Inferior parietal cortex (tissue), 1 donor: Measurements from ENCODE around the gene MAD1L1.

Source experiments
- DNase-seq: peaks from one replicate; pipeline ENCODE4 v3.0.0-alpha.2; 2016; ENCODE audit errors: extremely low spot score

MAD1L1 gene

DNA sequence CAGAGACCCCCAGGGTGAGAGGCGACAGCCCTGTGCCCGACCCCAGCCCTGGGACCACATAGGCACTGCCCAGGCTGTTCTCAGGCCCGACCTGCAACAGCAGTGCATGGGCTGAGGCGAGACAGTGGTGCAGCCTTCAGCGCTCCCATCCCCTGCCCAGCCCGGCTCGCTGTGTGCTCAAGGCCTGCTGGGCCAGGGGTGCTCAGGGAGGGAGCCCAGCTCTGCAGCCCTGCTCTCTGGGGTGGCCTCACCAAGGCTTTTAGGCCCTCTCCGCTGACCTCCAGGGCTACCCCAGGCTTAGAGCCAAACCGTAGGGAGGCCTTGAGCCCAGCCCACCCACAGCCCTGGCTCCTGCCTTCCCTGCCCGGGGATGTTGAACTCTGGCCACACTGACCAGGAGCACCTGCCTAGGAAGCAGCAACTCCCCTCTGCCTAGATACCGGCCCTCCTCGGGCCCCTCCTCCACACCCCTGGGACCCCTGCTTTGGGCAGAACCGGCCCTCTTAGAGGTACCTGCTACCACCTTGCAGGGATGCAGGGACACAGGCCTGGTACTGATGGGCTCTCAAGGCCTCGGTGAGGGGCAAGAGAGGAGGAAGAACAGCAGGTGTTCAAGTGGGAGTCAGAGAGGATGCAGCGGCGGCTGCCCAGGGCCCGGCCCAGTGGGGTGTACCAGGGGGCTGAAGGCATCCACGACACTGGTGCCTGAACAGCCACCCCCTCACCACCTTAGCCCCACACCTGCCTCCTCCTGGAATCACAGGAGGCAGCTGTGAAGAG, 331.1 kb downstream of the MAD1L1 start:
- no peak for DNase-seq

DNA sequence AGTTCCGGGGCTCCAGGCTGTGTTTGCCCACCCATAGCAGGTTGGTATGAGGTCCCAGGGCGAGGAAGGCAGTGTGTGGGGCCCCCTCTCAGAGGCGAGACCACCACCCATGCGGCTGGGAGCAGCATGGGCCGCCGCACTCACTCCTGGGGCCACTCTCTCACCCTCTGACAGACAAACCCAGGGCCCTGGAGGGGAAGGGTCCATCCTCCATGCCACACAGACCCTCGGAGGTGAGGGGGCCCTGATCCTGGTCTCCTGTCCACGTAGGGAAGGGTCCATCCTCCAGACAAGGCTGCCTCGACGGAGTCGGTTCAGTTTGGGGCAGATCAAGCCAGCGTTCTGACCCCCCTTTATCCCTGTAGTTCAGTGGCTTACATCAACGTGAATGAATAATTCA, 331.9 kb downstream of the MAD1L1 start:
- DNase-seq = no peak

DNA sequence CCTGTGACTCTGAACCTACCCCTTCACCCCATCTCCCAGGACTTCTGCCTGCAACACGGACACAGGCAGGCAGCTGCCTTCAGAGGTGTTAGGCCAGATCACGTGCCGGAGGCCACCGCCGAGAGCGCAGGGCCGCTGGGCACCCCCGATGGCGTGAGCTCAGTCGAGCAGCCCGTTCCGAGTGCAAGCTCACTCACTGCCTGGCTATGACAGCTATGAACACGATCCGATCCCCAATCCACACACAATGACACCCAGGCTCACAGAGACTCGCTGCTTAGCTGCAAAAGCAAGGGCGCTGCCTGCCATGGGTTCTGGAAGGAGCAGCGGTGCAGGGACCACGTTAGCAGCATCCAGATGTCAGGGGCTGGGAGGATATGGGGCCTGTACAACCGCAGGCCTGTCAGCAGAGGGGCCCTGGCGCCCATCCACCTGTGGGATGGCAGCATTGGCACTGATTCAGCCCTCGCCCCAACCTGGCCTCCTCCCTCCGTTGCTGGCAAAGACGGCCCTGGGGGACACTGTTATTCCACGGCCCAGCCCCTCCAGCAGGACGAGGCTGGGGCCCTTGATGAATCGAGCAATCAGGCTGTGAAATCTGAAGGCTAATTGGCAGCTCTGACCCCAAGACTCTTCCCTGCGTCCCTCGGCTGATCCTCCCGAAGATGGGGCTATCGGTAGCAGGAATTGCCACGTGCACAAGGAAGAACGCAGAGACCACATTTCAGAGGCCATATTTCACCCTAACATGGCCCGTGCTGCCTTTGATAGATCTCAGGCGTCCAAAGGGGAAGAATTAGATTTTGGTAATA, 332.6 kb downstream of the MAD1L1 start:
- DNase-seq = no peak

DNA sequence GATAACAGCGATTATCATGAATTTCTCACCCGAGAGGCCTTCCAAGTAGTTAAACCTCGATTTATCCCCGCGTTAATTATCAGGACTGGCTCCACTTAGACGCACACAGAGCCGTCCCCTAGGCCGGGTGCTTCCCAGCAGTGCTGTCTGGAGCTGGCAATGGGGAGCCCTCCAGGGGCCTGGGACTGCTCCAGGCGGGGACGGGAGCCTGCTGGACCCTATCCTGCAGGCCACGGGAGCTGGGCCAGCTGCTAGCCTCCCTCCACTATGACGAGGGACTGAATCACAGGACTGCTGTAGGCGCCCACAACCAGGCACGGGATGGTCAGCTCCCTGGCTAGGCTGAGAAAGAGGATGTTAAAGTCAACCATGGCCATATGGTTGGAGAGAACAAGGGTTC, 333.5 kb downstream of the MAD1L1 start:
- no peak for DNase-seq

DNA sequence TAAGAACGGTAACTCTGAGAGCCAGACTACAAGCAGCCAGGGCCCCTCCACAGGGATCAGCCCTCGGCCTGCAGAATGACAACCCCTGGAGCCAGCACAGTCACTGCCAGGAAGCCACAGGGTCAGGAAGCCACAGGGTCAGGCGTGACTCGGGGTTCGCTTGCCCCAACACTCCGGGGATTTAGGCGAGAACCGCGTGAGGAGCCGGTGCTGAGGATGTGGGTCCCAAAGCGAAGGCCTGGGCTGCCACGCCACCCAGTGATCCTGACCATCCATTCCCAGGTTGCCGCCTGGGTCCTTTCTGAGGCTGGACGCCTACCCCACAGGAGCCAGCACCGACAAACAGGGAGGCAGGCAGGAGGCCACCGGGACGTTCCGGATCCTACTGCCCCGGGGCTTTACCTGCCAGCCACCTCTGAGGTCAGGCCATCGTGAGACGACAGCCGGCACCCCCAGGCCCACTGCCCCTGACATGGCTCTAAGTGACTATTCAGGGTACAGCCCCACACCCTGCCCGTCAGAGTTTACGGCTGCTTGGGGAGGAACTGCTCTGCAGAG, 334.0 kb downstream of the MAD1L1 start:
- no peak for DNase-seq

DNA sequence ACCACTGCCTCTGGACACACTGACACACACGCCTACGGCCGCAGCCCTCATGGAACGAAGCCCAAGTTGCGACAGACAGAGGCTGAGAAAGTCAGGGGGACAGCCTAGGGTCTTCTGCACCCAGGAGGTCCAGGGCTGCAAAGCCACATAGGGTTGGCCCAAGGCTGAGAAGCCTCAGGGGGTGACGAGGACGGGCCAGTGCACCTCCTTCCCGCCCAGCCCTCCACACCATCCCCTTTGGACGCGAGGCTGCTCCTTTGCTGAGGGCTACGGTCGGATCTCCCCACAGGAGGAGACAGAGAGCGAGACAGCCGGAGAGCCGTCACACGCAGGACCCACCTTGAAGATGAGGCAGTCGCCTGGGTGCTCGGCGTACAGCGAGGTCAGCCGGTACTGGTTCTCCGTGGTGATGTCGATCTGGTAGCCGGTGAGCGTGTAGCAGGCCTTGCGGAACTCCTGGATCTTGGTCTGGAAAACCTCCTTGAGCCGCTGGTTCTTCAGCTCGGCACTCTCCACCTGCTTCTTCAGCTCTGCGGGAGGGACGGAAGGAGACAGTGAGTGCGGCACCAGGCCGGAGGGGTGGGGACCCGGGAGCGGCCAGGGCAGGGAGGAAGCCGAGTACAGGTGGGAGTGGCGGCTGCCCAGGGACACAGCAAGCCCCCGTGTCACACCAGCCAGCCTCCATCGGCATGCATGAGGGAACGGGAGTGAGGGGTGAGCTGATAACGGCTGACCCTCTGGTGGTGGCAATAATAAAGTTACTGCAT, 334.7 kb downstream of the MAD1L1 start:
- no peak for DNase-seq

DNA sequence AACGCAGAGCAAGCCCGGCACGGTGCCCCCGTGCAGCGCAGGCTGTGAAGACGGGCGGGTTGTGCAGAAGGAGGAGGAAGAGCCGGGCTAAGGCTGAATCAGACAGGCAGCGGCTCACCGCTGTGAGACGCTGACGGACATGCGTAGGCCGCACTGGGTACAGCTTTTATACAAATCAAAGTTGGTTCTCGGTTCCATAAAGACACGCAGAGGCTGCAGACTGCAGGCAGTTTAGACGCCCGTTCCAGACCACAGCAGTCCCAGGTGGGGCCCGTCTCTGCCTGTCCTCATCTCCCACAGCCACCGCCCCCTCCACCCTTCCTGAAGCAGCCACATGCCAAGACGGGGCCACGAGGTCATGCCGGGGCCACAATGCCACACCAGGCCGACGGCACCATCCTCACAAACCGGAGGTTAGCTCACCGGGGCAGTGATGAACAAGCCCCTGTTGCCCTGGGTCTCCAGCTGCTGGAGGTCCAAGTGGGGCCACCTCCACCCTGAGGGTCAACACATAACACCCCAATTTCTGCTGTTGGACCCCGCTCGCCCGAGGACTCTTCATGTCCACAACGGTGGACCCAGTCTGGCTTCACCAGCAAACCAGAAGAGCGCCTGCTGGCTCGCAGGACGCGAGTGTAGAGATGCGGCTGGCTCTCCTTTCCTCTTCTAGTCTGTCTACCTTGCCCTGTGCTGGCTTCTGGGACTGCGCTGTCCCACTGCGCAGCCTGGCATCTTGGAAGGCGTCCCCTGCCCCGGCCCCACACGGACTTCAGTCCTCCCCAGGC, 335.5 kb downstream of the MAD1L1 start:
- DNase-seq = no peak

DNA sequence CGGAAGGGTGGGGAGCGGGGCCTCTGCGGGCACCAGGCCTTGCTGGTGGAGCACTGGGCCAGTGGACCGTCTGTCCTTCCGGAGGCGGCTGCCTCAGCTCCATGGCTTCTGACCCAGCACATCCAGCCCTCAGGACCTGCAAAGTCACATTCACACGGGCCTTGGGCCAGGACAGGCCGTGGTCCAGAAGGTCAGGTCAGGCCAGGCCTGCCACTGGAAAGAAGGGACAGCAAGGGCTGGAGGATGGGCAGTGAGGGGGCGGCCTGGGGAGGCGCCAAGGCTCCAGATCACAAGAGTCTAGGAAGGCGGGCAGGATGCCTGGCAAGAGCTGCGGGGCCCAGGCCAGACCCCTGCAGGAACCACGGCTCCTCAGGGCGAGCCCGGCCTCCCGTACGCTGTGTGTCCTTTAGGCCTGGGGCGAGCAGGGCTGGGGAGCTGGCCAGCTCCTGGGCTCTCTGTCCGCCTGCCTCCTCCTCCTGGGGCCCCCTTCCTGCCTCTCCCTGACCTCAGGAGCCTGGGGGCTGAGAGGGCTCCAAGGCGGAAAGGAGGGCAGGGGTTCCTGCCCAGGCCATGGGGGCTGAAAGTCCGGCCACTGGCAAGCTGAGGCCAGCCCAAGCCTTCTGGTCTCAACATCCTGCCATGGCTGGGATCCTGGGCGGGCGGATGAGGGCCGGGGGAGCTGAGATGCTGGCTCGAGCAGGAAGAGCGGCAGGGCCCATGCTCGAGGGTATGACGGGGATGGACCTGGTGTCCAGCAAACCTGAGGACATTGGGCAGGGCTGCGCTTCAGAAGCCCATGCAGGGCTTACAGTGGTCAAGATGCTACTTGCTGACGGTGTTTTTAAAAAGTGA, 336.9 kb downstream of the MAD1L1 start:
- no peak for DNase-seq

DNA sequence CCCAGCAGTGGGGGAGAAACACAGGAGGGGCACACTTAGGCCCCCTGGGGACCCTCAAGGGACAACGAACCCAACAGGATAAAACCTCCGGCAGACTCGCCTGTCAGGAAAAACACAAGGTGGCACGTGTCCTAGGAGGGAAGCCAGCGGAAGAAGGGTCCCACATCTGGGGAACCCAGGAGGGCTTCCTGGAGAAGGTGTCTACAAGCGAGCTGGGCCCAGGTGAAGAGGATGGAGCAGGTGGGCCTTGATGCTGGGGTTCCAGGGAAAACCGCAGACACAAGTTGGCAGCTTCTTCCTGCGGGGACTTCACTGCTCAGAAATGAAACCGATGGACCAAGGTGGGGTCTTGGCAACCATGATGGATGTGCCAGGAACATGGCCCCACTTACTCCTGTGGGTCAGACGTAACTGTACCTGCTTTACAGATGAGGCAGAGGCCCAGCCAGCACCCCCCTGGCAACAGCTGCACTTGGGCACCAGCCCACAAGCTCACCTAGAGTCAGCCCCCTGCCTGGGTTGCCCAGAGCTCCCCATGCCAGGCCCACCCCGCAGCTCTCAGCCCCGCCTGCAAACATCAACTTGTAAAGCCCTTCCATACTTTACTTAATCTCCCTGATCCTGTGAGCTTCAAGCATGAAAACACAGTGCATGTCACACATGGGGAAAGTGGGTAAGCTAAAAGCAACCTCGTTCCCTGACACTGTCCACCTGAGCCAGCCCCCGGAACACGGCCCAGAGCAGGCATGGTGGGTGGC, 337.7 kb downstream of the MAD1L1 start:
- no peak for DNase-seq

DNA sequence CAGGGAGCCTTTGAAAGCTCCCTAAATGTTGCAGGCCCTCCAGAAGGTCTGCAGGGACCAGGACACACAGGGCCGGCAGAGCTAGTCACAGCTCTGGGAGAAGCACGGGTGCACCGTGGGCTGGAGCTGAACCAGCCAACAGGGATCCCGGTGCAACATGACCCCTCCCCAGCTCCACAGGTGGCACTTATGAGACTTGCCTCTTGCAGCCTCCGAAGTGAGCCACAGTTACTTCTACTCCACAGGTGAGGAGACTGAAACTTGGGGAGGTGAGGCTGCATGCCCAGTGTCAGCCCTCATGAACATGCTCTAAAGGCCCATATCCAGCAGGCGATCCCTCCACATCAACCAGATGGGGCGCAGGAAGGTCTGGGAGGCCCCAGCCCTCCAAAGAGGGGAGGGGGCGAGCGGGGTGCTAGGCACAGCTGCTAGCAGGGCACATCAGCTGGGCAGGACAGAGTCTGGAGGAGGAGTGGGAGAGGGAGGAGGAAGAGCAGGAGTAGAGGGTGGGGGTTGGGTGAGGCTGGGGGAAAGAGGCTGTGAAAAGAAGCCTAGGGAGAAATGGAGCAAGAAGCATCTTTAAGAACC, 338.3 kb downstream of the MAD1L1 start:
- DNase-seq = no peak

DNA sequence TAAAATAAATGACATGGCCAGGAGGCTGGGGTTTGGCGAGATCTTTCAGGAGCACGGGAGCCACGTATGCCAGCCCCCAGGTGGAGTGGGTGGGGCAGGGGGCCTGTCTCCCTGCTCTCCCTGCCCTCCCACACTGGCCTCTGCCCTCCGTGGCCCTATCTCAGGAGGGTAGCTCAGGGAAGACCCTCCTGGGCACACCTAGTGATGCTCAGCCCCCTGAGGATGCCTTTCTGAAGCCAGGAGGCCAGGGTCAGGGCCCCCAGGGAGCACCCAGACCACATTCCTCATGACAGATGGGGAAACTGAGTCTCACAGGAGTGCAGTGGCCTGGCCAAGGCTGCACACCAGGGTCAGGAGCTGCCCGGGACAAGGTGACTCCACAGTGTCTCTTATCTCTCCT, 339.3 kb downstream of the MAD1L1 start:
- no peak for DNase-seq

DNA sequence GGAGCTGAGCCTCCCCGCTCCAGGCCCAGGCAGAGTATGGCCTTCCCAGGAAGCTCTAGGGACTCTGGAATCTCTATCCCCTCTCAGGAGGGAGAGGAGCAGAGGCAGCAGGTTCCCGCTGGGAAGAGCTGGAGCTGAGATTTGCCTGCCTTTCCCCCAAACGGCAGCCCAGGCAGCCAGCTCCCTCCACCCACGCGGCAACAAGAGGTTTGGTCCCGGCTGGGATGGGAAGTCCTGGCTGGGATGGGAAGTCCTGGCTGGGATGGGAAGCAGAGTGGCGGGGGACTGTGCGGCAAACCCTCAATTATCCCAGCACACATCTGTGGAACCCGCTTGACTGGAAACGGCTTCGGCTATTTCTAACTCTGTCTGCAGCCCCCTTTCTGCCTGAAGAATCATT, 339.7 kb downstream of the MAD1L1 start:
- no peak for DNase-seq

DNA sequence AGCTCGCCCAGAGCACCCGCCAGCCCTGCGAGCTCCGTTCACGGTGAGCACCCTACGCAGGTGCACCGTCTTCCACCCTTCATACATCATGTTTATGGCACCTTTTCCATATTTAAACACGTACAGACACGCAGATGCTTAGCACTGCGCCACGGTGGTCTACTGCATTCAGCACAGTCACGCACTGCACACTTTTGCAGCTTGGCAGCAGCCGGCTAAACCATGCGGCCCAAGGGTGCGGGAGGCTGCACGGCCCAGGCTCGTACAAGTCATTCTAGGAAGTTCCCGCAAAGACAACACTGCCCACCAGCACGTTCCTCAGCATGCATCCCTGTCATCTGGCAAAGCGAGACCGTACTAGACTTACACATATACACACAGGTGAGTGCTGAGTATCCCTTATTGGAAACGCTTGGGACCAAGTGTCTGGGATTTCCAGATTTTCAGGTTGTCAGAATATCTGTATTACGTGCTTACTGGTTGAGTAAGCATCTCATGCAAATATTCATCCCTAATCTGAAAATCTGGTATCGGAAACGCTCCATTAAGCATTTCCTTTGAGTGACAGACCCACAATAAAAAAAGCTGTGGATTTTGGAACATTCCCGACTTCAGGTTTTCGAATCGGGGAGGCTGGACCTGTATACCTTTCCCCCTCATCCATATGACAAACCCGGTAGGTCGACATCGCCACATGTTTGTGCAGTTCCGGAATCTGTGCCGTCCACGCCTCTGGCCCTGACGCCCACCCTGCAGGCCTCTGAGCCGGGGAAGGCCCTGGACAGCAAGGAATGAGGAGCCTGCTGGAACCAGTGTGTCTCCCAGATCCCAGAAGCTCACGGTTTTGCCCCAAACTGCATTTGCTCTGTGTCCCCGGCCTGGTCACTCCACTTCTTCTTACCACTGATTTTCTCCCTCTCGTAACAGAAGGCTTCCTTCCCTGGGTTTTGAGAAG, 340.5 kb downstream of the MAD1L1 start:
- DNase-seq = no peak

DNA sequence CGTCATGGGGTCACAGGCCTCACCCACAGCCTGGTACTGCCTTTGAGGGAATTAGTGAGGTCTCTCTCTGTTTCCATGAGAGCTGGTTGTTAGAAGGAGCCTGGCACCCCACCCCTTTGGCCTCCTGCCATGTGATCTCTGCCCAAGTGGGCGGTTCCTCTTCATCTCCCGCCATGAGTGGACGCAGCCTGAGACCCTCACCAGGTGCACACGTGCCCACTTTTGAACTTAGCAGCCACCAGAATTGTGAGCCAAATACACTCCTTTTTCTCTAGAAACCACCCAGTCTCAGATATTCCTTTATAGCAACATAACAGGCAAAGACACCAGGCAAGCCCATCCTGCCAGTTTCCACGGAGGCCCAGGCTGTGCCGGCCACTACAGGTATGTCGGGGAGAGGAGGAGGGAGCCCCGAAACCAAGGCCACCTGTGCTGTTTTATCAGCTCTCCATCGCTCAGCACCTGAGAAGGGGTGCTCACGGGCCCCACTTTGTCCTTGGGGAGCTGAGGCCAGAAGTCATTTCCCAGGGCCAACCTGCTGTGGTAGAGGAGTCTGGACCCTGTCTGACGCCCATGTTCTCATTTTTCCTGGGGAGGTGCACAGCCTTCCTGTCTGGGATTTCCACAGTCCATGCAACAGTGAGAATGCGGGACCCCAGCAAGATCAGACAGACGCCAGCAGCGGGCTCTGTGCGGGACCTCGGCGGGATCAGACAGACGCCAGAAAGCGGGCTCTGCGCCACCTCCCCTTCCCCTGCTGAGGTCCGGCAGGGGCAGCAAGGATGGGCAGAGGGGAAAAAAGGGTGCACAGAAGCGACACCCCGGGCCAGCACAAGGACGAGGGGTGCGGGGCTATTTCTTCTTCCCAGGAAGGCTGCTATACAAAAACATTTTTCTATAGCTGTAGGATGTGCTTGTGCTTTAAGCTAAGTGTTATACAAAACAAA, 342.2 kb downstream of the MAD1L1 start:
- DNase-seq = no peak

DNA sequence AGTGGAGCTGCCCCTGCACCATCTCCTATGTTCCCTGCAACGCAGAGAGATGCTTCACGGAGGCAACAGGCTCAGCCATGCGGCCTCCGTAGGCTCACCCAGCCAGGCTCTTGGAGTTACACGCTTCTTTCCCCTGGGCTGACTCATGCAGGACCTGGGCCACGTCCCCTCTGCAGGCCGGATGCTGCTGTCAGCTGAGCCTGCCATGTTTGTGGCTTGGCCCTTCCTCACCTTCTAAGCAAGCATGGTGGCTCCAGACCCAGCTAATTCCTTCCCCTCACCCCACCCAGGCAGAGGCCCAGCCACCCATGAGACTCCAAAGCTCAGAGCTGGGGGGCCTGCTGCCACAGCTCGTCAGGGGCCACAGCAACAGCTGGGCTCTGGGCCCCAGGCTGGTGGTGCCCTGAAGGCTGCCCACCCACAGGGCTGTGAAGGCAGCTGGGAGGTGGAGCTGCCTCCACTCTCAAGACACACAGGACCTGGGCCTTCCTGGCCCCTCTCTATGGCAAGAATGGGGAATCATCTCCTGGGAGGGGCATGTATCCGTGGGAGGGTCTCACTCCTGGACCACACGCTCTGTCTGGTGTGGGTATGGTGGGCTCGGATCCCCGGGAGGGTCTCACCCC, 343.1 kb downstream of the MAD1L1 start:
- DNase-seq = no peak

DNA sequence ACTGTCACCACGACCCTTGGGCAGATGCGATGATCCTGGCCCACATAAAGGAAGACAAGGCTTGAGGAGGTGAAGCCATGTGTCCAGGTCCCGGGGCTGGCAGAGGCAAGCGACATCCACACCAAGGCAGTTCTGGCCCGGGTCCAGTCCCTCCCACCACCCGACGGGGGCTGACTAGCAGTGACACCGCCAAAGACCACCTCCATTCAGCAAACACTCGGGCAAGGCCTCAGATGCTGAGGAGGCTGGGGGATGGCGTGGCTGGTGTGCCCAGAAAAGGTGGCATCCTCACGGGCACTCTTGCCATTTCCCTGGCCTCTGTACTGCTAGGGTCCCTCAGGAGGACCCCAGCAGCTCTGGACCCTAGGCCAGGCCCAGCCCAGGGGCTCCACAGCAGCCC, 343.7 kb downstream of the MAD1L1 start:
- no peak for DNase-seq

DNA sequence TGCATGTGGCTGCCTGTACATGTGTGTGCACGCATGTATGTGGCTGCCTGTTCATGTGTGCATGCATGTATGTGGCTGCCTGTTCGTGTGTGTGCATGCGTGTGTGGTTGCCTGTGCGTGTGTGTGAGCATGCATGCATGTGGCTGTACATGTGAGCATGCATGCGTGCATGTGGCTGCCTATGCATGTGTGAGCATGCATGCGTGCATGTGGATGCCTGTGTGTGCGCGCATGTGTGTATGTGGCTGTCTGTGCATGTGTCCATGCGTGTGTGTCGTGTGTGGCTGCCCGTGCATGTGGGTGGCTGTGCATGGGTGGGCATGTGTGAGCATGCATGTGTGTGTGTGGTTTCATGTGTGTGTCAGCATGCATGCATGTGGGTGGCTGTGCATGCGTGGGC, 344.3 kb downstream of the MAD1L1 start:
- no peak for DNase-seq
